HG03095 (cell line): ENCODE results near the gene CELF2.

ENCODE experiments used
- ATAC-seq: cut with Tn5 transposase; IDR thresholded peaks from one replicate; pipeline ENCODE4 v1.9.1; 2021; ENCODE audit warnings: moderate library complexity; ENCODE audit not compliant: unreplicated experiment

Gene CELF2

GRCh38 chr10:11288302-11288701 is 270.6 kb downstream of the CELF2 start:
- no peak for ATAC-seq

GRCh38 chr10:11290156-11290890 is 272.7 kb downstream of the CELF2 start:
- no peak for ATAC-seq

- ATAC-seq: no peak
Measured at GRCh38 chr10:11292576-11293302, 275.1 kb downstream of the CELF2 start.

DNA sequence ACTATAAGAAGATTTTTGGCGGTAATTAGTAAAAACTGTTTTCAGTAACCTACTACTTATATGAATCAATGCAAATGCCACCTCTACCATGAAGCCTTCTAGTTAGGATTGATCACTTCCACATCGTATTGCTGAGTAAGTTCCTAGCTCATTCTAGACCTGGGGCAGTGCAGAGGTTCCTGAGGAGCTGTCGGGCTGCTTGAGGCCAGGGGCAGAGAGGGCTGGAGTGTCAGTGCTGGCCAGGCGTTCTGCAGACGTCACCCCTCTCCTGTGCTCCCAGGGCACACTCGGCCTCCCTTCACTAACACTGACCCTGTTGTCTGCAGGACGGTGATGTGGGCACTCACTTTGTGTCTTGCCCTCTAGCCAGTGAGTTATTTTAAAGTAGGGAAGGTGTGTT is 275.7 kb downstream of the CELF2 start:
- ATAC-seq: no peak

DNA sequence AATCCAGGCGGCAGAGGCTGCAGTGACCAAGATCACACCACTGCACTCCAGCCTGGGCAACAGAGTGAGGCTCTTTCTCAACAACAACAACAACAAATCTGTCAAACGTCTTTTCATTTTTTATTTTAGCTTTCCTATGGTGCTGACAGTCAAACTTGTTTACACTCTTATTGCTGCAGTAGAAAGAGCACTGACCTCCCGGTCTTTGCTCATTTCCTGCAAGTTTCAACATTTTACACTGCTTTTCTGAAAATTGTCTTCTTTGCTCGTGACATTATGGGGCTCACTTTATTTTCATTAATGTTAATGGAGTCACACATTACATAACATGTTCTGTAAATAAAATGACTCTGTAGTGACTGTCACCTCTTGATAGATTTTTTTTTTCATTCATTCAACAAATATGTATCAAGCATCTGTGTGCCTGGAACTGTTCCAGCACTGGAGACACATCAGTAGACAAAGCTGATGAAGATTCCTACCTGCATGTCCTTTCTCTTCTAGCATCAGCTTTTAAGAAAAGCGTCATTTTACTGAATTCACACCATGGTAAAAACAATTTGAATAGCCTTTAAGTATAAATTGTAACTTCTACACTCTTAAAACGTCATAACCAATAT is 277.3 kb downstream of the CELF2 start:
- ATAC-seq: no peak

DNA sequence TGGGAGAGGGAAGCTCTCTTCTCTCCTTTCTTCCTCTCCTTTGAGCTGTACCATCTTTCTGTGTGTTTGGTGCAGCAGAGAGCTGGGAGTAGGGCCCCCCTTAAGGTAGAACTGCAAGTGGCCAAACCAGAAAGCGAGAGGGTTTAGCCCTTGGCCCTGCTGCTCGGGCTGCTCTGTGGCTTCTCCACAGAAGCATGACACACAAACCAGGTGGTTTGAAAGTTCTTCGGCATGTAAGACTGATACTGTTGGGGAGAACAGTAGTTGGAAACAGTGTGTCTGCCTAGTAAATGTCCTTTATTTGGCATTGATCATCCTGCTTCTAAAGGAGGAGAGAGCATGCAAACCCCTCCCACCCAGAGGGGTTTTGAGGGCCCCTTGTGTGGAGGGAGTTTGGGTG is 277.8 kb downstream of the CELF2 start:
- no peak for ATAC-seq

DNA sequence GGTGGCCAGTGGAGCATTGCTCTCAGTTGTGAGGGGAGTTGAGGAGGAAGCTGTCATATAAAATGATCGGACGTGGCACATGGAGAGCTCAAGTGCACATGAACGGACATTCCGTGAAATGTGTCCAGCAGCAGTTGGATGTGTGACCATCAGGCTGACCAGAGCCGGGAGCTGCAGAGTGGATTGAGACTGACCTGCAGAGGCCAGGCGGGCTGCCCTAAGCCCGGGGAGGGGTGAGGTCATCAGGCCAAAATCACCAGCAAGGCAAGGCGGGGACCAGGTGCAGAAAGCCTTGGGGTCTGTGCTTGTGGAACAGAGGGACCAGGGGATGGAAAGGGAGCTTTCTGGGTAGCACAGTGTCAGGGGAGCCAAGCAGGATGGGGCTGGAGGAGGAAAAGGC is 279.5 kb downstream of the CELF2 start:
- ATAC-seq: no peak

GRCh38 chr10:11298116-11298515 is 280.4 kb downstream of the CELF2 start:
- ATAC-seq: no peak

GRCh38 chr10:11299125-11299524 is 281.5 kb downstream of the CELF2 start:
- no peak for ATAC-seq

DNA sequence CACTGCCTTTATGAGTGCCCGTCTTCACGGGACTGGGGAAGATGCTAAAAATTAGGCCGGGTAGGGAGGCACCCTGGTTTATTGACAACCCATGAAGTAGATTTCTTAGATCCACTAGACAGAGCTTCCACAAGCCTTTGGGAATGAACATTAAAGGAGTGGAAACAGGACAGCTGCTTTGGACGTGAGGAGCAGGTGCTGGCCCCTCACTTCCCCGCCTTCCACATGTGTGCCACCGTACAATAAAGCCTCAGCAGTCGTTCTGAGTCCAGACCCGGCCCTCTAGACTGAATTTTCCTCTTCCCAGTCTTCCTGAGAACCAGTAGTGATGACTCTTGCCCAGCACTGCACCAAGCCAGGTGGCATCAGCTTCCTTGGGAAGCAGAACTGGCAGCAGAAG is 282.4 kb downstream of the CELF2 start:
- ATAC-seq: no peak

DNA sequence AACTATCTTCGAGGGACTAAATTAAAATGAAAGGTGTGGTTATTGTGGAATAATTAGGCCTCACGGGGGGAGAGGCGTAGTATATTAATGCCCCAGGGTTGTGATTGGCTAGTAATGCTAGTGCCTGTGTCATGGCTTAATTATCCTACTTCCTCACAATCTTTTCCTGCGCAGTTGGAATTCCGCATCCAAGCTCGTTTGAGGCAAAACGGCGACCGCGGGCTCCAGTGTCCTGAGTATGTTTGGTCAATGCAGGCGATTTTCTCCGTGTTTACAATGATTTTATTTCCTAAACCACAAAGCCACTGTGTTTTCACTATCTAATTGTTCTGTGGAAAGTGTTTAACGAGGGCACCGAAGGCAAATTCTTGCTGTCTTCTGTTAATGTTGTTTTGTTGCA is 282.9 kb downstream of the CELF2 start:
- ATAC-seq: no peak

GRCh38 chr10:11301571-11302111 is 284.0 kb downstream of the CELF2 start:
- no peak for ATAC-seq

DNA sequence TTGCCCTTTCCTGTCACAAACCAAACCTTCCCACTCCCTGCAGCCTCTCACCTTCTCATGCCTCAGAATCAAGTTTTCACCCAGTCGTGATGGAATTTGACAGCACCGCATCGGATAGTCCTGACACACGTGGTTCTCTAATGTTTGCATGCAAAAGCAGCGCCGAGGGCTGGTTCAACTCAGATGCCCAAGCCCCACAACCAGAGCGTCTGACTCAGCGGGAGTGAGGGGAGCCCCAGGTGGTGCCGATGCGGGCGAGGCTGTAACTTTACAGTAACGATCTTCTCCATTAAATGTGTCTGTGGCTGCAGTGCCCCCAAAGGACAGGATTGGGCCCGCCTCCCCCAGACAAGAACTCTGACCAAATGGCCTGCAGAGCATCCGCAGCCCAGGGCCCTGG is 284.5 kb downstream of the CELF2 start:
- ATAC-seq: no peak

DNA sequence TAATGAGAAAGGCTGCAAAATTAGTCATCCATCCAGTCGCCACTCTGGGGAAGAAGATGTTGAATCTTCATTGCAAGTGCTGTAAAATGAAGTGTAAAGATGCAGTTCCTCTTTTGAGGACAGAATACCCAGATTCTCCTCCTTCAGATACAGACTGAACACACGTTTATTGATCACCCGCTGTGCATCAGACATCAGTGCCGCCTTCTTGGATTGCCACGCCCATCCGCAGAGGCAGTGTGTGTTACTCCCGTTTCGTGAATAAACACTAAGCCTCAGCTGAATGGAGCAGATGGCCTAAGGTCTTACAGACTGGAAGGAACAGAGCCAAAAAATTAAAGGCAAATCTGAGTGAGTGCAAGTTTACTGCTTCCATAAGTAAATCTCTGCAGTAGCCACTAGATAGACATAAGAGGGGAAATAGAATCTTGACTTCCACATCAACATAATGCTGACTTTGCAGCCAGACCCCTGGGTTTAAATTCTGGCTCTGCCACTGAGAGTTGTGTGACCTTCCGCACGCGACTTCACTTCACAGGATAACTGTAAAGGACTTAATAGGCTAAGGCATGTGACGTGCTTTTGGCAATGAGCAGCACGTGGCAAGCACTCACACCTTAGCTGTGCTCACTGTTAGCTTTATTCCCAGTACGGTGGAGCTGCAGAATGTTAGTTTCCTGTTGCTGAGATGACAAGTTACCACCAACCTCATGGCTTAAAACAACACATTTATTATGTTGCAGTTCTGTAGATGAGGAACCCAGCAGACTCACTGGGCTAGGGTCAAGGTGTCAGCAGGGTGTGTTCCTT is 285.9 kb downstream of the CELF2 start:
- no peak for ATAC-seq

DNA sequence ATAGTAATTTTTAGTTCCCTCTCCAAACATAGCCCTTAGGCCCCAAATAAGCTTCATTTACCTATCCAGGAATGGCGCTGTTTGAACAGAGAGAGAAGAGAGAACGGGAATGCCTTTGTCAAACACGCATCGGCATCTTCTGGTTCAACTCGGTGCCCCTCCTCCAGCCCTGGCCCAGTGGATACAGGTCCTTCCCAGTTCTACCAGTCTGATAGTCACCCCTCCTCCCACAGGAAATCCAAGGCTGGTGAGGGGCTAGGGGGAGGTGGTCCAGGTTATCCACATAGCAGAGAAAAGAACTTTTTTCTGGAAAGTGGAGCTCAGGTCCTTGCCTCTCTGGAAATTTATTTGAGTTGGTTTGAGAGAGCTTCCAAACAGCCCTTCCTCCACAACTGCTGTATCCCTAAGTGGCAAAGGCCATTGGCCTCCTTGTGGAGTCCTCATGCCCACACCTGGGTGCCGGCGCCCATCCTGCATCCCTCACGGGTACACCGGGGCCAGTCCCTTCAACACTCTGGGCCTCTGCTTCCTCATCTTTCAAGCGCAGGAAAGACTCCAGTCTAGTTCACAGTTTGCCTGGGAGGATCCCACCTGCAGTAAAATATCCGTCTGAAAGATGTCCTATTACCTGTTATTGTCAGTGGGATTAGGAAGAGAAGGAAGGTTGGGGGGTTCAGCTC is 287.4 kb downstream of the CELF2 start:
- ATAC-seq: no peak

GRCh38 chr10:11305825-11306593 is 288.3 kb downstream of the CELF2 start:
- ATAC-seq: no peak

DNA sequence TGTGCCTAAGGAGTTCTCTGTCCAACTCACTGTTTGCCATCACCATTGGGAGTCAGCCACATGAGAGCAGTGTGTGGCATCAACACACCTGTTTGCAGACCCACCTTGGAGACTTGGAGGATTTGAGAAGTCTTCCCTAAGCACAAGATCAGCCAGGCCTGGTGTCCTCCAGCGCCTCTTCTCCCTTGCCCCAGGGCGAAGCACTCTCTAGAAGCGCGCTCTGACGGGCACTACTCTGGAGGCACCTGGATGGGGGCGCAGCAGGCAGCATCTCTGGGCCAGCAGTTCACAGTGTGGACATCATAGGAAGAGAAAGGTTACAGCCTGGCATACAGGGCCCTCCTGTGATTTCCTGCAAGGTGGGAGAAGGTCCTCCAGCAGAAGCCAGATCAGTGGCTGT is 289.3 kb downstream of the CELF2 start:
- no peak for ATAC-seq

DNA sequence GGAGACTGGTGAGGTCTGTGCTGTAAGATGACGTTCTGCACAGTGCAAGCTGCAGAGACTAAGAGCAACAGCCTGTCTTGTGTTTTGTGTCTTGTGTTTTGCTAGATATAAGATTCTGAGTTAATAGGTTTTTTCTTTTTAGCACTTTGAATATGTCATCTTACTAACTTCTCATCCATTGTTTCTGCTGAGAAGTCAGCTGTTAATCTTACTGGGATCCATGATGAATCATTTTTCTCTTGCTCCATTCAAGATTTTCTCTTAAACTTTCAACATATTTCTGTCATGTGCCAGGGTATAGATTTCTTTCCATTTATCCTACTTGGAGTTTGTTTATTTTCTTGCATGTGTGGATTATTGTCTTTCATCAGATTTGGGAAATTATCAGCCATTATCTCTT is 290.3 kb downstream of the CELF2 start:
- no peak for ATAC-seq

DNA sequence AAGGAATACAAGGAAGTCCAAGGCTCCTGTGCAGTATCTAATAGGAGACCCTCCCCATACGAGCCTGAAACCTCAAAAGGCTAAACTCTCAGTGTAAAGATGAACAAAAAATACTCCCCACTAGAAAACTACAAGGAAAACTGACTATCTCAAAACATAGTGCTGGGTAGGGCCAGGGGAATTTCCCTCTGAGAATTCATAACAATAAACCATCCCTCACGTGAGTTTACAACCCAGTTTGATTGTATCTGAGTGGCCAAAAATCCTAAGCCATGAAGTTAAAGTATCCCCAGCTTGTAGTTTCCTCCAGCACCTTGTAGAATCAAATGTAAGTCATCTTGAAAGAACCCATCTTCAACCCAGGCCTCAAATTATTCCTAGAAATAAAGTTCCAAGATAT is 293.4 kb downstream of the CELF2 start:
- ATAC-seq: no peak

DNA sequence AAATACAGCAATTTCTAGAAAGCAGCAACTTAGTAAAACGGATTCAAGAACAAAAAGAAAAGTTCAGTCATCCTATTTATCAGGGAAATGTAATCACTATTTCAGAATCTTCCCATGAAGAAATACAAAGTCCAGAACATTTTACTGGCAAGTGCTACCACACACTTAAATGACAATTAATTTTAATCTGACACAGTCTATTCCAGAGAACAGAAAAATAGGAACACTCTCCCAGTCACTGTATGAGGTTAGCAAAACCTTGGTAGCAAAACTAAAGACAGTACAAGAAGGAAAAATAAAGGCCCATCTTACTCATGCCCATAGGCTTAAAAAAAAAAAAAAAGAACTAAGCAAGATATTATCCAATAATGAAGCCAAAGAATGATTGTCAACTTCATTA is 295.8 kb downstream of the CELF2 start:
- no peak for ATAC-seq
